Measurements from ENCODE around the gene HTATIP2.
A peak's percentile ranks its signal among the peaks of the same experiment; 100 is the strongest.

Gene HTATIP2

DNA sequence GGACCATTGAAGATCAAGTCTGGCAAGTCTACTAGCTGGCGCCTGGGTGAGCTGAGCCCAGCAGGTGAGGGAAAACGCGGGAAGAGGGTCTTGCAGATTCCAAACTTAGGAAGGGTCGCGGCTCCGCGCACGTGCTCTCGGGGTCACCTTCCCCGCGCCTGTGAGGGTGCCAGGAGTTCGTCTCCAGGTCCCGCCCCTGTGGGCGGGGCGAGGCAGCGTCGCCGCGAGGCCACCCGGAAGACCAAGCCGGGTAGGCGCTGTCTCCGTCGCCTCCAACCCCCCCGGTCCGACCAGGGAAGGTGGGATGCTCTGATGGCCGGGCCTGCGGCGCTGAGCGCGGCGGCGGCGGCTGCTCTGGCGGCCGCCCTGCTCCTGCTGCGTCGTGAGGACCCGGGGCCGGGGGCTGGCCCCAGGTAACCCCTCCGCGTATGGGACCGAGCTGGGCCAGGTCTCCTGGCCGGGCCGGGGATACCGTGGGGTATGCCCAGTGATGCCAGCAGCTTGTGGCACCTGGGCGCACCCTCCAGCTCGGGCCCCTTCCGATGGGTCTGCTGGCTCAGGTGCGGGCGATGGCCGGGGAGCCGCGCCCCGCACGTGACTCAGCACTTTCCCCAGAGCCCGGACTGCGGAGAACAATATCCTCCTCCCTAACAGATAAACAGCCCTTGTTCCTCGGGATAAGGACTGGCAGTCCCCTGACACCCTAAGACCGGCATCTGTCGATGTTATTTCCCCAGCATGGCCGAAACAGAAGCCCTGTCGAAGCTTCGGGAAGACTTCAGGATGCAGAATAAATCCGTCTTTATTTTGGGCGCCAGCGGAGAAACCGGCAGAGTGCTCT lies at the start of gene HTATIP2:
TSS of gene HTATIP2 (plus strand) at position 215 of the 841 bp plus-strand sequence. CDS start at position 739, 524 bp downstream.
- Mint-ChIP-seq H3K4me1 (peaks cover 23% of the 10 kb centered on the region), H3K36me3 (ENCODE audit: low read depth) (no peaks in the 10 kb centered on the region)

DNA sequence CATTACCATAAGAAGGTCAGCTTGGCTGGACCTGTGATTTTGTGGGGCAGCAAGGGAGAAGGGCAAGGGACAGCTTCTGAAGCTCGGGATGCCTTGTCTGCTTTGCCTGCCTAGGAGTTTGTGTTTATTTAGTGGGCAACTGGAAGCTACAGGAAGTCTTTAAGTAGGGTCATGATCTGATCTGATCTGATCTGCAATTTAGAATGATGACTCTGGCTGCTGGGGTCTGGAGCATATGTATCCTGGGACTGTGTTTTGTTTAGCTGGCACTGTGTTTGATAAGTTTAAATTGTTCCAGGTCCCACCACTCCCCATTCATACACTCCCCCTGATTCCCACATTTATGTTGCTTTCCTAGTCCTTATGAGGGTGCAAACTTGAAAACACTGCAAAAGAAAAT lies 47.7 kb upstream of the HTATIP2 start:
- Mint-ChIP-seq H3K4me1 (no peaks in the 10 kb centered on the region), H3K9me3 (no peaks in the 10 kb centered on the region), H3K36me3 (ENCODE audit: low read depth) (no peaks in the 10 kb centered on the region), H3K27me3 (ENCODE audit: low read depth) (no peaks in the 10 kb centered on the region), H3K27ac (no peak overlapping the region), H3K4me3 (no peak overlapping the region)
- TF ChIP-seq, protein P1, sequence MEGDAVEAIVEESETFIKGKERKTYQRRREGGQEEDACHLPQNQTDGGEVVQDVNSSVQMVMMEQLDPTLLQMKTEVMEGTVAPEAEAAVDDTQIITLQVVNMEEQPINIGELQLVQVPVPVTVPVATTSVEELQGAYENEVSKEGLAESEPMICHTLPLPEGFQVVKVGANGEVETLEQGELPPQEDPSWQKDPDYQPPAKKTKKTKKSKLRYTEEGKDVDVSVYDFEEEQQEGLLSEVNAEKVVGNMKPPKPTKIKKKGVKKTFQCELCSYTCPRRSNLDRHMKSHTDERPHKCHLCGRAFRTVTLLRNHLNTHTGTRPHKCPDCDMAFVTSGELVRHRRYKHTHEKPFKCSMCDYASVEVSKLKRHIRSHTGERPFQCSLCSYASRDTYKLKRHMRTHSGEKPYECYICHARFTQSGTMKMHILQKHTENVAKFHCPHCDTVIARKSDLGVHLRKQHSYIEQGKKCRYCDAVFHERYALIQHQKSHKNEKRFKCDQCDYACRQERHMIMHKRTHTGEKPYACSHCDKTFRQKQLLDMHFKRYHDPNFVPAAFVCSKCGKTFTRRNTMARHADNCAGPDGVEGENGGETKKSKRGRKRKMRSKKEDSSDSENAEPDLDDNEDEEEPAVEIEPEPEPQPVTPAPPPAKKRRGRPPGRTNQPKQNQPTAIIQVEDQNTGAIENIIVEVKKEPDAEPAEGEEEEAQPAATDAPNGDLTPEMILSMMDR (IDR thresholded peaks at IDR 0.05; ENCODE audit: unreplicated experiment in 3 of 3) = no peak

More for the DNA sequence above, at the start of gene HTATIP2:
- Mint-ChIP-seq H3K9me3 (no peaks in the 10 kb centered on the region), H3K27me3 (ENCODE audit: low read depth) (peaks cover 23% of the 10 kb centered on the region), H3K27ac (peak within 1 kb of the TSS in 2 of 3 experiments; percentile 42 to 54), H3K4me3 (peak within 1 kb of the TSS; percentile 83 to 85 (median 85))
- TF ChIP-seq, protein P1 (IDR thresholded peaks at IDR 0.05; ENCODE audit: unreplicated experiment in 3 of 3) = no peak

DNA sequence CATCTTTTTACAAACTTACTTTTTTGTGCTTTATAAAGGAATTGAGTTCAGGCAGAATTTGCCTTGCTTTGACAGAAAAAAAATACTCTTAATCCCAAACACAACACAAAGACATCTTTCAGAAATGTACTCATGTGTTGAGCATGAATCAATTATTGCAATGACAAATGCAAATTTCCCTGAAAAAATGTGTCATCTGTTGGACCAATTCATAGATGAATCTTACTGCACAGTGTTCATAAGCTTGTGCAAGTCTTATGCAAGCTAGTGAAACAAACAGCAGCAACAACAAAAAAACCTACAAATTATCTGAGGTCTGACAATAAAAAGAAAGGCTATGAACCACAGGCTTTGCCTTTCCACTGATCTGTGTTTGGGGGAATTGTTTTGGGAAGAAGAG lies 42.3 kb upstream of the HTATIP2 start:
- Mint-ChIP-seq H3K36me3 (ENCODE audit: low read depth) (no peaks in the 10 kb centered on the region), H3K4me3 (no peak overlapping the region), H3K27me3 (ENCODE audit: low read depth) (no peaks in the 10 kb centered on the region), H3K9me3 (peaks cover 5% of the 10 kb centered on the region), H3K27ac (no peak overlapping the region), H3K4me1 (no peaks in the 10 kb centered on the region)
- TF ChIP-seq, protein P1 (IDR thresholded peaks at IDR 0.05; ENCODE audit: unreplicated experiment in 3 of 3) = no peak

DNA sequence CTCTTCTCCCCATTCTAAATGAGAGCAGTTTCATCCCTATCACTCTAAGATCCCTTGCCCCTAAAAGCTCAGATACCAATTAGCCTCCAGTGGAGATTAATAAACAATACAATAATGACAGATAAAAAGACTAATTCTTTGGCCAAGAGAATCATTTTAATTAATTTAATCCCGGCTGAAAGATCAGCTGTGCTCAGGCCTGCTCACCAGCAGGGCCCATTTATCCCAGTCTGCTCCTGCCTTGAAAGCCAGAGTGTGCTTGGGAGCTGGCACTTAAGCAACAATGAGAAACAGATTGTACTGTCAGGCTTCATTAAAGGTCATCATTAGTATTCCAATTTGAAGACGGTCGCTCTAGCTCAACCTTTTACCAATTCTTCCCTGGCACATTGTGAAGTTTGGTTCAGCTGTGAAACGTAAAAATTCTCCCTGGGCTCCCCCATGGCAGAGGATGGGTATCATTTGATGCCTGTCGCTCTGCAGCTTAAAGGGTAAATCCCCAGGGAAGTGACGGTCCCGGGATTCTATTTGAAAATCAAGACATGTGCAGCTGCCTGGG lies 36.1 kb upstream of the HTATIP2 start:
- Mint-ChIP-seq H3K9me3 (peaks cover 5% of the 10 kb centered on the region), H3K4me3 (no peak overlapping the region), H3K27ac (no peak overlapping the region), H3K4me1 (no peaks in the 10 kb centered on the region), H3K36me3 (ENCODE audit: low read depth) (no peaks in the 10 kb centered on the region), H3K27me3 (ENCODE audit: low read depth) (no peaks in the 10 kb centered on the region)
- TF ChIP-seq, protein P1 (IDR thresholded peaks at IDR 0.05; ENCODE audit: unreplicated experiment in 3 of 3) = no peak

DNA sequence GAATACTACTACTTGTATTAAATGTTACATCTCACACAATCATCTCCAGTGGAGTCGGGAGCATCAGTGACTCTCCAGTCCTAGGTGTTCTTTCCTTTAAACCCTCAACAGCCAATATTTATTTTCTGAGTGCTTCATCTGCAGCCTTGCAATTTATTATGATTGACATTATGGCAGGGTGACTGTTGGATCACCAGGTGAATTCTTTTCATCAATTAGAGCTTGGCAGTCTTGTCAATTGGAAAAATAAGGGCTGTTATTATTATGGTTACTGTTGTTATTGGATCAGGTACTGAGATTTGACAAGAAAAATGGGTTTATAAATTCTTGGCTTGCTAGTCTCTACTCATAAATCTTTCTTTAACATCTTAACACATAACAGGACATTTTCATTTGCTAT lies 27.5 kb upstream of the HTATIP2 start:
- H3K27me3 Mint-ChIP-seq (ENCODE audit: low read depth) = peaks cover 11% of the 10 kb centered on the region
- no peaks in the 10 kb centered on the region for H3K4me1 Mint-ChIP-seq
- no peaks in the 10 kb centered on the region for H3K9me3 Mint-ChIP-seq
- H3K27ac Mint-ChIP-seq = no peak overlapping the region
- no peak overlapping the region for H3K4me3 Mint-ChIP-seq
- H3K36me3 Mint-ChIP-seq (ENCODE audit: low read depth) = no peaks in the 10 kb centered on the region
- TF ChIP-seq, protein P1 (IDR thresholded peaks at IDR 0.05; ENCODE audit: unreplicated experiment in 3 of 3) = no peak
